ENCODE results near the gene TMEM267. TPM values are rescaled to one million over a fixed set of nuclear protein-coding genes. Genes with fewer than 3 reads are reported as not detected.
"Not testable (repeated sequence)": the region's sequence is repeated elsewhere in the genome, so short reads cannot be mapped to it uniquely, and the experiment has no call there.

The TMEM267 gene
- total and polyA plus RNA-seq, 4 donors: 7.4 to 16.5 (median 12.2) TPM

DNA sequence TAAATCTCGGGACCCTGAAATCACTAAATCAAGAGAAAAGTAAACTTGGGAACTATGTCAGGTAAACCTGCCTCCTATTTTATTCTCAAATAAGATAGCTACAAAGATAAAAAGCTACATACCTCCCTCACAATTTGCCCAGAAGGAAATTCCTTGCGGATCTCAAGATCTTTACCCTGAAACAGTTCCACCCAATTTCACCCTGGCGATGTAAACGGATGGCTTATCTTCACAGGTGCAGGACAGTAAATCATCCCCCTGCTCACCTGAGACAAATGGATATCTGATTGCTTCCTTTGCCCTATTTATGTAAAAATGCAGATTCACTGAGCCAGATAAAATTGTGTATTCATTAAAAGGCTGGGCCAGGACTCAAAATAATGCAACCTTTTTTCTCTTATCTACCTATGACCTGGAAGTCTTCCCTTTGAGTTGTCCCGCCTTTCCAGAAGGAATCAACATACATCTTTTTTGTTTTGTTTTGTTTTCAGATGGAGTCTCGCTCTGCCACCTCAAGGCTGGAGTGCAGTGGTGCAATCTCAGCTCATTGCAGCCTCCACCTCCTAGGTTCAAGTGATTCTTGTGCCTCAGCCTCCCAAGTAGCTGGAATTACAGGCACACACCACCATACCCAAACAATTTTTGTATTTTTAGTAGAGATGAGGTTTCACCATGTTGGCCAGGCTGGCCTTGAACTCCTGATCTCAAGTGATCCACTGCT lies 13.8 kb downstream of the TMEM267 start:
- Histone ChIP-seq H3K27ac (ENCODE audit: low read depth in 1 of 2, low read length in 1 of 2) (no peak overlapping the region), H3K27me3 (ENCODE audit: control insufficient read depth in 3 of 3, insufficient read depth in 3 of 3, low read length in 2 of 3) (no peaks in the 10 kb centered on the region), H3K9ac (ENCODE audit: insufficient read depth in 1 of 2, low read length in 2 of 2) (no peak overlapping the region), H3K36me3 (ENCODE audit: control insufficient read depth in 4 of 4, insufficient read depth in 4 of 4, low read length in 4 of 4) (no peaks in the 10 kb centered on the region), H3K4me3 (no peak overlapping the region), H3K4me1 (ENCODE audit: control insufficient read depth in 5 of 5, insufficient read depth in 5 of 5, low read length in 5 of 5) (no peaks in the 10 kb centered on the region), H3K9me3 (ENCODE audit: control insufficient read depth in 4 of 4, insufficient read depth in 3 of 4, low read length in 3 of 4) (peaks cover 0 to 10% (median 5%) of the 10 kb centered on the region in 4 donors)
- WGBS, 2 donors: 94 to 95% methylated on average over 6 of the region's 6 CpGs
- ATAC-seq (ENCODE audit: insufficient read depth, low FRiP score) (no peak), DNase-seq (no peak)
- TF ChIP-seq, protein P1, sequence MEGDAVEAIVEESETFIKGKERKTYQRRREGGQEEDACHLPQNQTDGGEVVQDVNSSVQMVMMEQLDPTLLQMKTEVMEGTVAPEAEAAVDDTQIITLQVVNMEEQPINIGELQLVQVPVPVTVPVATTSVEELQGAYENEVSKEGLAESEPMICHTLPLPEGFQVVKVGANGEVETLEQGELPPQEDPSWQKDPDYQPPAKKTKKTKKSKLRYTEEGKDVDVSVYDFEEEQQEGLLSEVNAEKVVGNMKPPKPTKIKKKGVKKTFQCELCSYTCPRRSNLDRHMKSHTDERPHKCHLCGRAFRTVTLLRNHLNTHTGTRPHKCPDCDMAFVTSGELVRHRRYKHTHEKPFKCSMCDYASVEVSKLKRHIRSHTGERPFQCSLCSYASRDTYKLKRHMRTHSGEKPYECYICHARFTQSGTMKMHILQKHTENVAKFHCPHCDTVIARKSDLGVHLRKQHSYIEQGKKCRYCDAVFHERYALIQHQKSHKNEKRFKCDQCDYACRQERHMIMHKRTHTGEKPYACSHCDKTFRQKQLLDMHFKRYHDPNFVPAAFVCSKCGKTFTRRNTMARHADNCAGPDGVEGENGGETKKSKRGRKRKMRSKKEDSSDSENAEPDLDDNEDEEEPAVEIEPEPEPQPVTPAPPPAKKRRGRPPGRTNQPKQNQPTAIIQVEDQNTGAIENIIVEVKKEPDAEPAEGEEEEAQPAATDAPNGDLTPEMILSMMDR (IDR thresholded peaks at IDR 0.05; ENCODE audit: control extremely low read depth, extremely low read depth): no peak

DNA sequence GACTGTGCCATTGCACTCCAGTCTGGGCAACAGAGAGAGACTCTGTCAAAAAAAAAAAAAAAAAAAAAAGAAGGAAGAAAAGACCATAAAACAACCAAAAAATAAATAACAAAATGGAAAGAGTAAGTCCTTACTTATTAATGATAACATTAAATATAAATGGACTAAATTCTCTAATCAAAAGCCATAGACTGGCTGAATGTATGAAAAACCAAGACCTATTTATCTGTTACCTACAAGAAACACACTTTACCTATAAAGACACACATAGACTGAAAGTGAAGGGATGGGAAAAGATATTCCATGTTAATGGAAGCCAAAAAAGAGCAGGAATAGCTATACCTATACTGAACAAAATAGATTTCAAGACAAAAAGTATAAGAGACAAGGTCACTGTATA lies 16.6 kb downstream of the TMEM267 start:
- H3K27ac ChIP-seq (ENCODE audit: low read depth in 1 of 2, low read length in 1 of 2): no peak overlapping the region
- H3K4me1 ChIP-seq (ENCODE audit: control insufficient read depth in 5 of 5, insufficient read depth in 5 of 5, low read length in 5 of 5): no peaks in the 10 kb centered on the region
- no peak for DNase-seq
- no peaks in the 10 kb centered on the region for H3K27me3 ChIP-seq (ENCODE audit: control insufficient read depth in 3 of 3, insufficient read depth in 3 of 3, low read length in 2 of 3)
- peaks cover 0 to 10% (median 5%) of the 10 kb centered on the region in 4 donors for H3K9me3 ChIP-seq (ENCODE audit: control insufficient read depth in 4 of 4, insufficient read depth in 3 of 4, low read length in 3 of 4)
- no peaks in the 10 kb centered on the region for H3K36me3 ChIP-seq (ENCODE audit: control insufficient read depth in 4 of 4, insufficient read depth in 4 of 4, low read length in 4 of 4)
- ATAC-seq (ENCODE audit: insufficient read depth, low FRiP score): no peak
- H3K4me3 ChIP-seq: no peak overlapping the region
- H3K9ac ChIP-seq (ENCODE audit: insufficient read depth in 1 of 2, low read length in 2 of 2): no peak overlapping the region
- TF ChIP-seq, protein P1 (IDR thresholded peaks at IDR 0.05; ENCODE audit: control extremely low read depth, extremely low read depth): no peak

DNA sequence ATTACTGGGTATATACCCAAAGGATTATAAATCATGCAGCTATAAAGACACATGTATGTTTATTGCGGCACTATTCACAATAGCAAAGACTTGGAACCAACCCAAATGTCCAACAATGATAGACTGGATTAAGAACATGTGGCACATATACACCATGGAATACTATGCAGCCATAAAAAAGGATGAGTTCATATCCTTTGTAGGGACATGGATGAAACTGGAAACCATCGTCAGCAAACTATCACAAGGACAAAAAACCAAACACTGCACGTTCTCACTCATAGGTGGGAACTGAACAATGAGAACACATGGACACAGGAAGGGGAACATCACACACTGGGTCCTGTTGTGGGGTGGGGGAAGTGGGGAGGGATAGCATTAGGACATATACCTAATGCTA lies 18.2 kb downstream of the TMEM267 start:
- not testable (repeated sequence) for H3K36me3 ChIP-seq (ENCODE audit: control insufficient read depth in 4 of 4, insufficient read depth in 4 of 4, low read length in 4 of 4); ATAC-seq (ENCODE audit: insufficient read depth, low FRiP score)
- 96 to 100% methylated on average over 3 of the region's 3 CpGs for WGBS, 2 donors

DNA sequence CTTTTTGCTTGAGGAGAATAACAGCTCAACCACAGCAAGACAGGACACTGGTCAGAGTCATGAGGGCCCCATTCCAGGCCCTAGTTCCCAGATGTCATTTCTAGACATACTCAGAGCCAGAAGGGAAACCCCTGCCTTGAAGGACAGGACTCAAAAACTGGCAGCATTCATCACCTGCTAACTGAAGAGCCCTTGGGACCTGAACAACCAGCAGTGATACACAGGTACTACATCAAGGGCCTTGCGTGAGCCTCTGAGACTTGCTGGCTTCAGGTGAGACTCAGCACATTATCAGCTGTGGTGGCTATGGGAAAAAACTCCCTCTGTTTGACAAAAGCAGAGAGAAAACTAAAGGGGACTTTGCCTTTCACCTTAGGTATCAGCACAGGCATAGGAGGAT lies 22.6 kb downstream of the TMEM267 start:
- 74 to 85% methylated on average over 1 of the region's 1 CpG for WGBS, 2 donors
- ATAC-seq (ENCODE audit: insufficient read depth, low FRiP score) (no peak), DNase-seq (no peak)
- peaks cover 0 to 15% (median 5%) of the 10 kb centered on the region in 4 donors for H3K9me3 ChIP-seq (ENCODE audit: control insufficient read depth in 4 of 4, insufficient read depth in 3 of 4, low read length in 3 of 4)
- no peak overlapping the region for H3K9ac ChIP-seq (ENCODE audit: insufficient read depth in 1 of 2, low read length in 2 of 2)
- H3K27me3 ChIP-seq (ENCODE audit: control insufficient read depth in 3 of 3, insufficient read depth in 3 of 3, low read length in 2 of 3): no peaks in the 10 kb centered on the region
- no peaks in the 10 kb centered on the region for H3K36me3 ChIP-seq (ENCODE audit: control insufficient read depth in 4 of 4, insufficient read depth in 4 of 4, low read length in 4 of 4)
- H3K4me3 ChIP-seq: no peak overlapping the region
- no peak overlapping the region for H3K27ac ChIP-seq (ENCODE audit: low read depth in 1 of 2, low read length in 1 of 2)
- TF ChIP-seq, protein P1 (IDR thresholded peaks at IDR 0.05; ENCODE audit: control extremely low read depth, extremely low read depth): no peak
- peaks cover 0 to 6% (median 0%) of the 10 kb centered on the region in 5 donors for H3K4me1 ChIP-seq (ENCODE audit: control insufficient read depth in 5 of 5, insufficient read depth in 5 of 5, low read length in 5 of 5)

More for the DNA sequence above, 18.2 kb downstream of the TMEM267 start:
- not testable (repeated sequence) for H3K27ac ChIP-seq (ENCODE audit: low read depth in 1 of 2, low read length in 1 of 2); H3K27me3 ChIP-seq (ENCODE audit: control insufficient read depth in 3 of 3, insufficient read depth in 3 of 3, low read length in 2 of 3); H3K4me1 ChIP-seq (ENCODE audit: control insufficient read depth in 5 of 5, insufficient read depth in 5 of 5, low read length in 5 of 5); H3K9ac ChIP-seq (ENCODE audit: insufficient read depth in 1 of 2, low read length in 2 of 2); DNase-seq; H3K4me3 ChIP-seq
- H3K9me3 ChIP-seq (ENCODE audit: control insufficient read depth in 4 of 4, insufficient read depth in 3 of 4, low read length in 3 of 4): peaks cover 0 to 17% (median 8%) of the 10 kb centered on the region in 4 donors

All from lung (tissue), 12 donors.